Liver (tissue), 9 donors: Measurements from ENCODE around the gene GRK3. TPM values are rescaled to one million over a fixed set of nuclear protein-coding genes. Genes with fewer than 3 reads are reported as not detected.

Experiments used
- DNase-seq: peaks from one replicate; pipeline ENCODE4 v3.0.0-alpha.2; 2017; ENCODE audit warnings: low spot score
- H3K27ac ChIP-seq, 2 donors: one replicate each; pipeline ENCODE4 v1.7.0; 2013; ENCODE audit warnings: inconsistent platforms in 2 of 2, low read length in 2 of 2, control low read depth in 1 of 2, low read depth in 1 of 2, mild to moderate bottlenecking in 1 of 2
- H3K27me3 ChIP-seq, 4 donors: one replicate each; pipeline versions ENCODE4 v1.6.1 to v1.7.0; 2013; ENCODE audit warnings: low read length in 3 of 4, inconsistent platforms in 1 of 4, mild to moderate bottlenecking in 1 of 4, moderate library complexity in 1 of 4; ENCODE audit not compliant: control insufficient read depth in 4 of 4, insufficient read depth in 4 of 4
- H3K36me3 ChIP-seq, 4 donors: one replicate each; pipeline versions ENCODE4 v1.6.1 to v1.7.0; 2013; ENCODE audit warnings: low read length in 3 of 4, mild to moderate bottlenecking in 3 of 4, low read depth in 1 of 4, moderate library complexity in 1 of 4; ENCODE audit not compliant: control insufficient read depth in 4 of 4, insufficient read depth in 3 of 4
- H3K4me1 ChIP-seq, 4 donors: one replicate each; pipeline versions ENCODE4 v1.6.1 to v1.7.0; 2013; ENCODE audit warnings: low read length in 3 of 4, mild to moderate bottlenecking in 3 of 4, moderate library complexity in 1 of 4; ENCODE audit not compliant: control insufficient read depth in 4 of 4, insufficient read depth in 4 of 4
- H3K4me3 ChIP-seq, 3 donors: one replicate each; pipeline versions ENCODE4 v1.6.1 to v1.7.0; 2013; ENCODE audit warnings: low read length in 3 of 3, control low read depth in 1 of 3, low read depth in 1 of 3, mild to moderate bottlenecking in 1 of 3
- H3K9ac ChIP-seq, 2 donors: one replicate each; pipeline ENCODE4 v1.7.0; 2013; ENCODE audit warnings: low read length in 2 of 2, mild to moderate bottlenecking in 2 of 2, moderate library complexity in 2 of 2, control low read depth in 1 of 2, low read depth in 1 of 2
- H3K9me3 ChIP-seq, 4 donors: one replicate each; pipeline versions ENCODE4 v1.6.1 to v1.7.0; 2013; ENCODE audit warnings: low read length in 3 of 4; ENCODE audit not compliant: control insufficient read depth in 4 of 4
- ATF3 ChIP-seq: IDR thresholded peaks from 2 replicates; pipeline ENCODE4 v1.6.1; 2016; ENCODE audit warnings: antibody characterized with exemption
- CTCF ChIP-seq: fragments of 150-350 bp; IDR thresholded peaks from 2 replicates; pipeline ENCODE4 v1.5.1; 2017; ENCODE audit warnings: improper control_type of control experiment, low read depth, low read length; ENCODE audit not compliant: missing input control
- EGR1 ChIP-seq, 2 donors: IDR thresholded peaks; 2 replicates each; pipeline ENCODE4 v1.6.1; 2016 to 2018; ENCODE audit warnings: antibody characterized with exemption in 2 of 2, low read depth in 2 of 2
- FOXA1 ChIP-seq: IDR thresholded peaks from 2 replicates; pipeline ENCODE4 v1.6.1; 2016; ENCODE audit warnings: antibody characterized with exemption
- FOXA2 ChIP-seq: IDR thresholded peaks from 2 replicates; pipeline ENCODE4 v1.6.1; 2016; ENCODE audit warnings: antibody characterized with exemption
- GABPA ChIP-seq, 2 donors: IDR thresholded peaks in 1 of 2; conservative IDR thresholded peaks in 1 of 2; 2 replicates each; pipeline ENCODE4 v1.6.1; 2016; ENCODE audit warnings: antibody characterized with exemption in 2 of 2, mild to moderate bottlenecking in 1 of 2, moderate library complexity in 1 of 2
- HNF4A ChIP-seq, 2 donors: conservative IDR thresholded peaks; 2 replicates each; pipeline ENCODE4 v1.6.1; 2016; ENCODE audit warnings: antibody characterized with exemption in 2 of 2, mild to moderate bottlenecking in 2 of 2
- HNF4G ChIP-seq: IDR thresholded peaks from 2 replicates; pipeline ENCODE4 v1.6.1; 2016; ENCODE audit warnings: antibody characterized with exemption
- JUND ChIP-seq, 2 donors: IDR thresholded peaks; 2 replicates each; pipeline ENCODE4 v1.6.1; 2016; ENCODE audit warnings: antibody characterized with exemption in 2 of 2
- MAX ChIP-seq: IDR thresholded peaks from 2 replicates; pipeline ENCODE4 v1.6.1; 2016; ENCODE audit warnings: antibody characterized with exemption
- RAD21 ChIP-seq, 2 donors: IDR thresholded peaks; 2 replicates each; pipeline ENCODE4 v1.6.1; 2016; ENCODE audit warnings: antibody characterized with exemption in 2 of 2, mild to moderate bottlenecking in 2 of 2
- REST ChIP-seq: IDR thresholded peaks from 2 replicates; pipeline ENCODE4 v1.6.1; 2016; ENCODE audit warnings: antibody characterized with exemption, mild to moderate bottlenecking
- RXRA ChIP-seq, 2 donors: IDR thresholded peaks; 2 replicates each; pipeline ENCODE4 v1.6.1; 2017 to 2018; ENCODE audit warnings: antibody characterized with exemption in 2 of 2, mild to moderate bottlenecking in 1 of 2
- SP1 ChIP-seq: IDR thresholded peaks from 2 replicates; pipeline ENCODE4 v1.6.1; 2018; ENCODE audit warnings: antibody characterized with exemption, mild to moderate bottlenecking
- TAF1 ChIP-seq: conservative IDR thresholded peaks from 2 replicates; pipeline ENCODE4 v1.6.1; 2016; ENCODE audit warnings: antibody characterized with exemption, mild to moderate bottlenecking
- YY1 ChIP-seq: IDR thresholded peaks from 2 replicates; pipeline ENCODE4 v1.6.1; 2016; ENCODE audit warnings: antibody characterized with exemption, mild to moderate bottlenecking
- ZBTB33 ChIP-seq: IDR thresholded peaks from 2 replicates; pipeline ENCODE4 v1.6.1; 2016; ENCODE audit warnings: antibody characterized with exemption
- WGBS: extraction: QIAGEN DNeasy Blood & Tissue Kit; methylation state at CpG from one replicate; pipeline ENCODE4 v1.1.7; 2013; 5-methylcytosine and 5-hydroxymethylcytosine counted together
- polyA plus RNA-seq, 2 donors: library from polyadenylated mRNA; stranded (reverse) in 1 of 2; unstranded in 1 of 2; fragments of 200-250 nt in 1 of 2; fragments of >200 nt in 1 of 2; fragmentation: Nextera tagmentation in 1 of 2; extraction: Ambion mirVana in 1 of 2; gene quantifications; one replicate each; pipeline versions ENCODE4 v1.2.1 to v1.2.3, GENCODE V29; 2013 to 2015
- total RNA-seq, 2 donors: library from RNA; depleted of rRNA; stranded (reverse); fragments of >200 nt; gene quantifications; one replicate each; pipeline ENCODE4 v1.2.3, GENCODE V29; 2014
- donor health status: healthy.
- donor health status: healthy.
- donor health status: healthy.
- donor health status: healthy.
- donor health status: healthy.

GRK3 gene
- total and polyA plus RNA-seq, 4 donors: 0.79 to 6.5 (median 2.4) TPM

- H3K27me3 ChIP-seq: no peaks in the 10 kb centered on the region
- TF ChIP-seq REST: no peak
- no peak for TF ChIP-seq FOXA2
- no peak for TF ChIP-seq YY1
- no peak for TF ChIP-seq MAX
- no peak for TF ChIP-seq TAF1
- no peak for TF ChIP-seq HNF4A (conservative IDR thresholded peaks at IDR 0.05)
- no peak for TF ChIP-seq HNF4G
- no peak for TF ChIP-seq RXRA (IDR thresholded peaks at IDR 0.05)
- no peak for TF ChIP-seq FOXA1
- no peak for TF ChIP-seq EGR1 (IDR thresholded peaks at IDR 0.05; ENCODE audit: low read depth in 2 of 2)
- no peak for TF ChIP-seq SP1
- TF ChIP-seq CTCF: no peak
- no peak for TF ChIP-seq GABPA (IDR thresholded peaks at IDR 0.05 in 1 of 2, conservative IDR thresholded peaks at IDR 0.05 in 1 of 2)
- TF ChIP-seq ATF3: no peak
- no peak for DNase-seq
- no peaks in the 10 kb centered on the region for H3K4me1 ChIP-seq
- WGBS: 87% methylated on average over 11 of the region's 11 CpGs
- H3K4me3 ChIP-seq: no peak overlapping the region
- H3K9ac ChIP-seq: no peak overlapping the region
- H3K9me3 ChIP-seq: no peaks in the 10 kb centered on the region
- no peak overlapping the region for H3K27ac ChIP-seq
- no peaks in the 10 kb centered on the region for H3K36me3 ChIP-seq
Measured at GRCh38 chr22:25739659-25740344, 175.3 kb downstream of the GRK3 start.

GRCh38 chr22:25741692-25742626 is 177.5 kb downstream of the GRK3 start, which contains the start of gene MYO18B:
TSS of gene MYO18B (plus strand) at chr22:25742188. CDS start at chr22:25761093, 18,905 bp downstream.
- DNase-seq: peak; percentile 65
- WGBS: 81% methylated on average over 36 of the region's 36 CpGs
- no peaks in the 10 kb centered on the region for H3K36me3 ChIP-seq
- no peaks in the 10 kb centered on the region for H3K27me3 ChIP-seq
- TF ChIP-seq RAD21 (IDR thresholded peaks at IDR 0.05): no peak
- TF ChIP-seq MAX: no peak
- no peak for TF ChIP-seq REST
- no peak for TF ChIP-seq HNF4G
- no peak for TF ChIP-seq JUND (IDR thresholded peaks at IDR 0.05)
- TF ChIP-seq ZBTB33: no peak
- TF ChIP-seq TAF1: no peak
- H3K27ac ChIP-seq: no peak within 1 kb of the TSS
- H3K9me3 ChIP-seq: no peaks in the 10 kb centered on the region
- no peak within 1 kb of the TSS for H3K9ac ChIP-seq
- H3K4me3 ChIP-seq: no peak within 1 kb of the TSS
- no peaks in the 10 kb centered on the region for H3K4me1 ChIP-seq
